Mesothelial cell of epicardium (in vitro differentiated cells): ENCODE data around the gene ATP5IF1. TPM values are rescaled to one million over a fixed set of nuclear protein-coding genes. Genes with fewer than 3 reads are reported as not detected.

Source experiments
- DNase-seq, 2 experiments: peaks; one replicate each; pipeline ENCODE4 v3.0.0; 2021; ENCODE audit warnings: low spot score in 2 of 2; ENCODE audit not compliant: unreplicated experiment in 2 of 2
- H3K27ac Mint-ChIP-seq: 2 replicates; pipeline ENCODE4 v1.8.0; 2021; ENCODE audit warnings: mixed read lengths
- H3K27me3 Mint-ChIP-seq: 2 replicates; pipeline ENCODE4 v1.8.0; 2021; ENCODE audit warnings: low read depth, mixed read lengths
- H3K36me3 Mint-ChIP-seq: 2 replicates; pipeline ENCODE4 v1.8.0; 2021; ENCODE audit warnings: mixed read lengths
- H3K4me1 Mint-ChIP-seq: 2 replicates; pipeline ENCODE4 v1.8.0; 2021; ENCODE audit warnings: mixed read lengths
- H3K4me3 Mint-ChIP-seq: 2 replicates; pipeline ENCODE4 v1.8.0; 2021; ENCODE audit warnings: mild to moderate bottlenecking, moderate library complexity, mixed read lengths
- H3K9me3 Mint-ChIP-seq: 2 replicates; pipeline ENCODE4 v1.8.0; 2021; ENCODE audit warnings: mixed read lengths
- CTCF ChIP-seq: fragments of 200-600 bp; sonication (generic); IDR thresholded peaks from one replicate; pipeline ENCODE4 v1.5.0; 2021; ENCODE audit warnings: antibody characterized with exemption; ENCODE audit not compliant: unreplicated experiment
- total RNA-seq: library from RNA; stranded (reverse); gene quantifications from 3 replicates; pipeline ENCODE4 v1.2.1, GENCODE V29; 2021

ATP5IF1 gene
- total RNA-seq, 1 donor from 2014 or later: 125 TPM

- H3K4me1 Mint-ChIP-seq: peaks cover 15% of the 10 kb centered on the region
- DNase-seq: no peak
- H3K36me3 Mint-ChIP-seq: no peaks in the 10 kb centered on the region
- no peaks in the 10 kb centered on the region for H3K27me3 Mint-ChIP-seq
- H3K4me3 Mint-ChIP-seq: no peak overlapping the region
- H3K27ac Mint-ChIP-seq: no peak overlapping the region
- no peaks in the 10 kb centered on the region for H3K9me3 Mint-ChIP-seq
- no peak for TF ChIP-seq CTCF
These were observed 5.8 kb downstream of the ATP5IF1 start for GRCh38 chr1:28241638-28242241.

GRCh38 chr1:28243685-28244311, 7.9 kb downstream of the ATP5IF1 start:
- DNase-seq: no peak
- H3K36me3 Mint-ChIP-seq: no peaks in the 10 kb centered on the region
- H3K27me3 Mint-ChIP-seq: no peaks in the 10 kb centered on the region
- peaks cover 30% of the 10 kb centered on the region for H3K4me1 Mint-ChIP-seq
- no peak overlapping the region for H3K4me3 Mint-ChIP-seq
- H3K9me3 Mint-ChIP-seq: no peaks in the 10 kb centered on the region
- TF ChIP-seq CTCF: no peak
- peak overlapping the region; percentile 79 for H3K27ac Mint-ChIP-seq

- Mint-ChIP-seq H3K27me3 (no peaks in the 10 kb centered on the region), H3K4me3 (no peak overlapping the region), H3K9me3 (no peaks in the 10 kb centered on the region), H3K27ac (peak overlapping the region; percentile 47), H3K36me3 (no peaks in the 10 kb centered on the region), H3K4me1 (peaks cover 35% of the 10 kb centered on the region)
- TF ChIP-seq CTCF: no peak
- DNase-seq: no peak
These were observed 8.8 kb downstream of the ATP5IF1 start for GRCh38 chr1:28244549-28245251.

GRCh38 chr1:28246427-28246832, 10.5 kb downstream of the ATP5IF1 start:
- H3K4me1 Mint-ChIP-seq: peaks cover 36% of the 10 kb centered on the region
- no peaks in the 10 kb centered on the region for H3K36me3 Mint-ChIP-seq
- DNase-seq: no peak
- TF ChIP-seq CTCF: no peak
- peak overlapping the region; percentile 98 for H3K27ac Mint-ChIP-seq
- peak overlapping the region; percentile 89 for H3K4me3 Mint-ChIP-seq
- no peaks in the 10 kb centered on the region for H3K9me3 Mint-ChIP-seq
- no peaks in the 10 kb centered on the region for H3K27me3 Mint-ChIP-seq

GRCh38 chr1:28247612-28248272, 11.8 kb downstream of the ATP5IF1 start:
- no peaks in the 10 kb centered on the region for H3K36me3 Mint-ChIP-seq
- no peak for TF ChIP-seq CTCF
- H3K4me1 Mint-ChIP-seq: peaks cover 39% of the 10 kb centered on the region
- no peaks in the 10 kb centered on the region for H3K9me3 Mint-ChIP-seq
- DNase-seq: no peak
- H3K27me3 Mint-ChIP-seq: no peaks in the 10 kb centered on the region
- peak overlapping the region; percentile 89 for H3K4me3 Mint-ChIP-seq
- peak overlapping the region; percentile 98 for H3K27ac Mint-ChIP-seq
